Stimulated activated CD4-positive, alpha-beta T cell treated with anti-CD3 and anti-CD28 coated beads, Interleukin-12 subunit alpha, Interleukin-12 subunit beta, amount 100 ng/mL, for 4 hours (primary cell): ENCODE measurements around the gene CCND2.
"Not testable (repeated sequence)": the region's sequence is repeated elsewhere in the genome, so short reads cannot be mapped to it uniquely, and the experiment has no call there.

Experiments used
- DNase-seq: peaks from one replicate; pipeline ENCODE4 v3.0.0-alpha.2; 2020

CCND2 gene

GRCh38 chr12:4273652-4274395 lies at the start of gene CCND2:
CCND2 (plus strand) TSS chr12:4273762; CDS start chr12:4274041, 279 bp downstream.
- peak; percentile 82 for DNase-seq

- no peak for DNase-seq
Observed at GRCh38 chr12:4224206-4224889, 49.2 kb upstream of the CCND2 start.

GRCh38 chr12:4225571-4225970 lies 48.0 kb upstream of the CCND2 start:
- DNase-seq, result no peak

- no peak for DNase-seq
Observed at GRCh38 chr12:4227046-4227445, 46.5 kb upstream of the CCND2 start.

- DNase-seq, result no peak
Observed at GRCh38 chr12:4228122-4228580, 45.4 kb upstream of the CCND2 start.

- no peak for DNase-seq
Observed at GRCh38 chr12:4230526-4230925, 43.0 kb upstream of the CCND2 start.

- no peak for DNase-seq
Observed at GRCh38 chr12:4238577-4238976, 35.0 kb upstream of the CCND2 start.

- DNase-seq, result no peak
Observed at GRCh38 chr12:4239746-4240145, 33.8 kb upstream of the CCND2 start.

- DNase-seq, result no peak
Observed at GRCh38 chr12:4240161-4240783, 33.3 kb upstream of the CCND2 start.

GRCh38 chr12:4240981-4241380 lies 32.6 kb upstream of the CCND2 start:
- no peak for DNase-seq

- no peak for DNase-seq
Observed at GRCh38 chr12:4241592-4241991, 32.0 kb upstream of the CCND2 start.

GRCh38 chr12:4242595-4242994 lies 31.0 kb upstream of the CCND2 start:
- DNase-seq, result no peak

GRCh38 chr12:4243091-4243490 lies 30.5 kb upstream of the CCND2 start:
- DNase-seq, result no peak

- DNase-seq, result not testable (repeated sequence)
Observed at GRCh38 chr12:4243491-4244100, 30.0 kb upstream of the CCND2 start.

- no peak for DNase-seq
Observed at GRCh38 chr12:4244868-4245267, 28.7 kb upstream of the CCND2 start.

- DNase-seq, result no peak
Observed at GRCh38 chr12:4245446-4245845, 28.1 kb upstream of the CCND2 start.

GRCh38 chr12:4246116-4246515 lies 27.4 kb upstream of the CCND2 start:
- DNase-seq, result no peak

- DNase-seq, result no peak
Observed at GRCh38 chr12:4250691-4251090, 22.9 kb upstream of the CCND2 start.

- no peak for DNase-seq
Observed at GRCh38 chr12:4251216-4251891, 22.2 kb upstream of the CCND2 start.

- no peak for DNase-seq
Observed at GRCh38 chr12:4251967-4252366, 21.6 kb upstream of the CCND2 start.

GRCh38 chr12:4252601-4253000 lies 21.0 kb upstream of the CCND2 start:
- no peak for DNase-seq

- DNase-seq, result no peak
Observed at GRCh38 chr12:4256043-4256826, 17.3 kb upstream of the CCND2 start.
